Esophagus muscularis mucosa (tissue), 3 donors: Measurements from ENCODE around the gene SLC27A3.
A peak's percentile ranks its signal among the peaks of the same experiment; 100 is the strongest.

ENCODE experiments used
- EP300 ChIP-seq: sonication (generic); formaldehyde crosslinking; IDR thresholded peaks from one replicate; pipeline ENCODE4 v1.6.1; 2017; ENCODE audit warnings: antibody characterized with exemption
- POLR2A ChIP-seq: fragments of 450-650 bp; IDR thresholded peaks from one replicate; pipeline ENCODE4 v1.6.1; 2017; ENCODE audit warnings: antibody characterized with exemption, moderate library complexity, mild to moderate bottlenecking, low read depth
- POLR2AphosphoS5 ChIP-seq, 2 donors: sonication (generic); formaldehyde crosslinking; IDR thresholded peaks; one replicate each; pipeline ENCODE4 v1.6.1; 2017; ENCODE audit warnings: antibody characterized with exemption in 2 of 2

GRCh38 chr1:153805042-153805745, 30.0 kb downstream of the SLC27A3 start:
- TF ChIP-seq POLR2A (no peak), POLR2AphosphoS5 (IDR thresholded peaks at IDR 0.05) (peak; percentile 26 to 42), EP300 (no peak)
